ENCODE measurements around the gene SHC4. TPM values are rescaled to one million over a fixed set of nuclear protein-coding genes. Genes with fewer than 3 reads are reported as not detected.
"Not testable (repeated sequence)": the region's sequence is repeated elsewhere in the genome, so short reads cannot be mapped to it uniquely, and the experiment has no call there.

Gene SHC4
- total and polyA plus RNA-seq, 7 donors = under 0.01 to 4.6 (median 2.2) TPM; not detected in 1

- Histone ChIP-seq H3K36me3 (no peaks in the 10 kb centered on the region), H3K27me3 (no peaks in the 10 kb centered on the region), H3K9me3 (no peaks in the 10 kb centered on the region), H3K27ac (peak overlapping the region in 2 of 4 donors; percentile 9 to 11), H3K4me3 (no peak overlapping the region), H3K4me1 (peaks cover 0 to 13% (median 8%) of the 10 kb centered on the region in 4 donors)
- 14 to 47% methylated on average over 6 of the region's 6 CpGs for WGBS, 2 donors
- no peak for DNase-seq
- intact Hi-C loops (cut with DNase I) = no loop called here
- TF ChIP-seq POLR2AphosphoS5 (IDR thresholded peaks at IDR 0.05) (peak in 1 of 4 donors; percentile 9), CTCF (IDR thresholded peaks at IDR 0.05) (peak in 3 of 4 experiments; percentile 36 to 42 (median 39)), EP300 (IDR thresholded peaks at IDR 0.05) (no peak)
These were observed 107.9 kb downstream of the SHC4 start for GRCh38 chr15:48855501-48856440.

GRCh38 chr15:48854434-48854833 lies 109.3 kb downstream of the SHC4 start:
- H3K36me3 ChIP-seq; DNase-seq; H3K27ac ChIP-seq; H3K4me3 ChIP-seq; H3K9me3 ChIP-seq; intact Hi-C loops (cut with DNase I); H3K27me3 ChIP-seq: not testable (repeated sequence)
- peaks cover 0 to 13% (median 8%) of the 10 kb centered on the region in 4 donors for H3K4me1 ChIP-seq
- 95% methylated on average over 3 of the region's 3 CpGs for WGBS, 2 donors

DNA sequence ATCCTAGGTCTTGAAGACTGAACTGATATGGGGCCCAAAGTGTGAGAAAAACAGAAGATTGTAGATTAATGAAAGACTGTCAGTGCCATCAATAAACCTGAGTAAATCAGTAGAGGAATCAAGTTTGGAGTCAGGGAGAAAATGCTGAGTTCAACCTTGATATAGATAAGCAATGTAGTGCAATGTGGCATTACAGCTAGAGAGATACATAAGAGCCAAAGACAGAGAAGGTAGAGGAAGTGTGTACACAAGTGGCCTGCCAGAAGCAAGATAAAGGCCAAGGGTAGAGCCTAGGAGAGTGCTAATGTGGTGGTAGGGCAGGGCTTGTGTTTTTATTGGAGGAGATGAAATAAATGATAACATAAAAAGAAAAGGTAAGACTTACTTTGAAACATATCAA lies 111.8 kb downstream of the SHC4 start:
- DNase-seq = no peak
- Histone ChIP-seq H3K36me3 (no peaks in the 10 kb centered on the region), H3K27ac (no peak overlapping the region), H3K27me3 (no peaks in the 10 kb centered on the region), H3K4me1 (peaks cover 0 to 13% (median 8%) of the 10 kb centered on the region in 4 donors), H3K4me3 (no peak overlapping the region), H3K9me3 (no peaks in the 10 kb centered on the region)
- TF ChIP-seq CTCF (IDR thresholded peaks at IDR 0.05) (no peak), POLR2AphosphoS5 (IDR thresholded peaks at IDR 0.05) (no peak), EP300 (IDR thresholded peaks at IDR 0.05) (no peak), POLR2A (IDR thresholded peaks at IDR 0.05) (no peak)
- intact Hi-C loops (cut with DNase I) = no loop called here

GRCh38 chr15:48850648-48851047 lies 113.1 kb downstream of the SHC4 start:
- intact Hi-C loops (cut with DNase I) = no loop called here
- Histone ChIP-seq H3K36me3 (no peaks in the 10 kb centered on the region), H3K9me3 (no peaks in the 10 kb centered on the region), H3K4me1 (peaks cover 0 to 5% (median 5%) of the 10 kb centered on the region in 4 donors), H3K4me3 (no peak overlapping the region), H3K27ac (no peak overlapping the region), H3K27me3 (no peaks in the 10 kb centered on the region)
- DNase-seq = no peak
- TF ChIP-seq EP300 (IDR thresholded peaks at IDR 0.05) = no peak
- TF ChIP-seq POLR2A (IDR thresholded peaks at IDR 0.05) = no peak
- no peak for TF ChIP-seq POLR2AphosphoS5 (IDR thresholded peaks at IDR 0.05)
- no peak for TF ChIP-seq CTCF (IDR thresholded peaks at IDR 0.05)
- WGBS, 2 donors = 89 to 94% methylated on average over 2 of the region's 2 CpGs

GRCh38 chr15:48845123-48845522 lies 118.6 kb downstream of the SHC4 start:
- no peaks in the 10 kb centered on the region for H3K27me3 ChIP-seq
- no peak for TF ChIP-seq POLR2AphosphoS5 (IDR thresholded peaks at IDR 0.05)
- TF ChIP-seq POLR2A (IDR thresholded peaks at IDR 0.05) = no peak
- TF ChIP-seq EP300 (IDR thresholded peaks at IDR 0.05) = no peak
- TF ChIP-seq CTCF (IDR thresholded peaks at IDR 0.05) = no peak
- no peaks in the 10 kb centered on the region for H3K36me3 ChIP-seq
- 73% methylated on average over 1 of the region's 1 CpG for WGBS, 2 donors
- H3K9me3 ChIP-seq = no peaks in the 10 kb centered on the region
- no peaks in the 10 kb centered on the region for H3K4me1 ChIP-seq
- intact Hi-C loops (cut with DNase I) = no loop called here
- no peak overlapping the region for H3K27ac ChIP-seq
- H3K4me3 ChIP-seq = no peak overlapping the region
- no peak for DNase-seq
